Pons (tissue), 1 donor: ENCODE measurements around the gene SNRNP70.

Experiments used
- DNase-seq: peaks from one replicate; pipeline ENCODE4 v3.0.0-alpha.2; 2016; ENCODE audit warnings: low spot score

Gene SNRNP70

DNA sequence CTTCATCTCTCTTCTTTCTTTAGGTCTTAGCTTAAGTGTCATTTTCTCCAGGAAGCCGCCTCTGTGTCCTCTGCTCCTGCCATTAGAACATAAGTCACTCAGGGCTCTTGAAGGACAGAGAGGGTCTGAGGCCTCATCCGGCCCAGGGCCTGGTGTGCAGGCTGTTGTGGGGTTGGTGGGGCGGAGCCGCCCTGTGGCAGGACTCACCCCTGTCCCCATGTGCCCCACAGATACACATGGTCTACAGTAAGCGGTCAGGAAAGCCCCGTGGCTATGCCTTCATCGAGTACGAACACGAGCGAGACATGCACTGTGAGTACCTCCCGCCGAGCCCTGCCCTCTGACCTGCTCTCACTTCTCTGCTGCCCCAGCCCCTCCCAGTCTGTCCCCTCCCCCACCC, 15.9 kb downstream of the SNRNP70 start:
- DNase-seq: no peak

DNA sequence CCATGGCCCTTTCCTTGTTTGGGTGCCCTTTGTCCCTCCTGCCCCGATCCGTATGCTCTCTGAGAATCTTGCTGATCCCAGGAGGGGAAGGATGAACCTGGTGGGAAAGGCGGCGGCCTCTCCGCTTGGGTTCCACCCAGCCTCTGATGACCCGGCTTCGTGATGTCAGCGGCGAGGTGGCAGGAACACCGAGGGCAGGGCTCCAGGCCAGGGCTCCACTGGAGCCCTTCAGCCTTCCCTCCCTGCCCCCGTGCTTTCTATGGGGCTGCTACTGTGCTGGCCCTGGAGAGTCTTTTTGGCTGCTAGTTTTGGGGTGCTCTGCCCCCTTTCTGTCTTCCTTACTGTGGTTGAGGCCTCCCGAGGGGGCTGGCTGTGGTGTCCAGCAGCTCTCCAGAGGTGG, 17.1 kb downstream of the SNRNP70 start:
- DNase-seq: no peak

DNA sequence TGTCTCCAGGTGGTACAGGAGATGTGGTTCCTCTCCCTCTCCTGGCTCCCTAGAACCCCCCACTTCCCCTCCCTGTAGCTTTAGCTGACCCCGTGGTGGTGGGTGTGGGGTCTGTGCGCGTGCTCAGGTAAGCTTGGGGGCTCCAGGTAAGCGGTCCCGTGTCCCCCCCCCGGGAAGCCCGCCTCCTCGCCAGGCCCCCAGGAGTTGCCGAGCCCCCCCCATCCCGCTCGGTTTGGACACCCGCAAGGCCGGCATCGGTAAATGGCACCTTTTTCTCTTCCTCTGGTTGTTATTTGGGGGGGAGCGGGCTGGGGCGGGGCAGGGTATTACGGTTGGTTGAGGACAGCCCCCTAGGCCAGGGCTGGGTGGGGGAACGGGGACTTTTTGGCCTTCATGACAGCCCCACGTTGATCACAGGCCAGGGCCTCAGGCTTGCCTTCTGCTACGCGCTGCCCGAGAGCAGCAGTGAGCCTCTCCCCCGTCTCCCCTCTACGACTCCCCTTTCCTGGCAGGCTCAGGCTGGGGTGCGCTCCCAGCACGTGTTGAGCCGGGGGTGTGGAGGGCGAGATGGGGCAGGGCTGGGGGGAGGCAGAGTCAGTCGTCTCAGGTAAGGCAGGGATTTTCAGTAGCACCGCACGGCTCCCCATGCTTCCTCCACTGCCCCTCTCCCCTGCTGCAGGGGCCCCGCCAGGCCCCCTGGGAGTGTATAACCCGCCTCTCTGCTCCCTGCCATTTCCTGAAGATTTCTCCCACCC, 18.3 kb downstream of the SNRNP70 start:
- DNase-seq: no peak

DNA sequence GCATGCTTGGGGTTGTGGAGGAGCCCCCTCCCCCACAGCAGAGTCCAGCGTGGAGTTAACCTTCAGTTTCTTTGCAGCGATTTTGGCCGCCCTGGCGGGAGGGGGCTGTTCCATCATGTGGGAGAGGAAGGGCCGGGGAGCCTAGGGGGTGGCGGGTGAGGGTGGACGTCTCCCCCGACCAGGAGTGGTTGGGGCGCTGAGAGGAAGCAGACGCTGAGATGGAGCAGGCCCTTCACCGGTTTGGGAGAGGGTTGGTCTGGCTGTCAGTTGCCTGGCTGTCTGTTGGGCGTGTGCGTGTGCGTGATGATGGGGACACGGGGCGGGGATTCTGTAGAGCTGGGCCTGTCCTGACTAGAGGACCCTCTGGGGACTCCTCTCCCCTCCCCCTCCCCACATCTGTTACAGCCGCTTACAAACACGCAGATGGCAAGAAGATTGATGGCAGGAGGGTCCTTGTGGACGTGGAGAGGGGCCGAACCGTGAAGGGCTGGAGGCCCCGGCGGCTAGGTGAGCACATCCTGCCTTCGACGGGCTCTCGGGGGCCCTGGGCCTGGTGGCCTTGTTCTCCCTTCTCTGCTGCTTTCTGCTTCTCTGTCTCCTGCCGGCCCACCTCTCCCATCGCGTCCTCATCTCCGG, 19.1 kb downstream of the SNRNP70 start:
- DNase-seq: no peak

DNA sequence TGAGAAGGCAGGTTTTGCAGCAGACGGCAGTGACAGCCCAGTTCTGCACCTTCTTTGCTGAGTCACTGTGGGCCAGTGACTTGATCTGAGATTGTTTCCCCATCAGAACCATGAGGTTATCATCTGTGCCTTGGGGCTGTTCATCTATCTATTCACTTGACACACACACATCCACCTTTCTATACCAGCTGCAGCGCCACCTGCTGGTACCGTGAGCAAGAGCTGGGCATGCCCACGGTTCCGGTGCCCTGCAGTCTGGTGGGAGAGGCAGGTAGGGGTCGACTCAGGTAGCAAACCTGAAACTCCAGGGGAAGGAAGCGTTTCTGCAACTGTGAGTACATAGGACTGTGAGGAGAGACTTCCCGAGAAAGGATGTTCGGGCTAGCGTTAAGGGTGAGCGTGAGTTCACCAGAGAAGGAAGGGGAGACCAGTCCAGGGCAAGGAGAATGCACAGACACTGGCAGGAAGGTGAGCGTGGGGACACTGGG, 21.4 kb downstream of the SNRNP70 start:
- no peak for DNase-seq

DNA sequence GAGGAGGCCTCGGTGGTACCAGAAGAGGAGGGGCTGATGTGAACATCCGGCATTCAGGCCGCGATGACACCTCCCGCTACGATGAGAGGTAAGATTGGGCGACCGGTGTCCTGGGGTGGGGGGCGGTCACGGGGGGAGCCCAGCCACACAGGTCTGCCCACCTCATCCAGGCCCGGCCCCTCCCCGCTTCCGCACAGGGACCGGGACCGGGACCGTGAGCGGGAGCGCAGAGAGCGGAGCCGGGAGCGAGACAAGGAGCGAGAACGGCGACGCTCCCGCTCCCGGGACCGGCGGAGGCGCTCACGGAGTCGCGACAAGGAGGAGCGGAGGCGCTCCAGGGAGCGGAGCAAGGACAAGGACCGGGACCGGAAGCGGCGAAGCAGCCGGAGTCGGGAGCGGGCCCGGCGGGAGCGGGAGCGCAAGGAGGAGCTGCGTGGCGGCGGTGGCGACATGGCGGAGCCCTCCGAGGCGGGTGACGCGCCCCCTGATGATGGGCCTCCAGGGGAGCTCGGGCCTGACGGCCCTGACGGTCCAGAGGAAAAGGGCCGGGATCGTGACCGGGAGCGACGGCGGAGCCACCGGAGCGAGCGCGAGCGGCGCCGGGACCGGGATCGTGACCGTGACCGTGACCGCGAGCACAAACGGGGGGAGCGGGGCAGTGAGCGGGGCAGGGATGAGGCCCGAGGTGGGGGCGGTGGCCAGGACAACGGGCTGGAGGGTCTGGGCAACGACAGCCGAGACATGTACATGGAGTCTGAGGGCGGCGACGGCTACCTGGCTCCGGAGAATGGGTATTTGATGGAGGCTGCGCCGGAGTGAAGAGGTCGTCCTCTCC, 22.6 kb downstream of the SNRNP70 start:
- no peak for DNase-seq

DNA sequence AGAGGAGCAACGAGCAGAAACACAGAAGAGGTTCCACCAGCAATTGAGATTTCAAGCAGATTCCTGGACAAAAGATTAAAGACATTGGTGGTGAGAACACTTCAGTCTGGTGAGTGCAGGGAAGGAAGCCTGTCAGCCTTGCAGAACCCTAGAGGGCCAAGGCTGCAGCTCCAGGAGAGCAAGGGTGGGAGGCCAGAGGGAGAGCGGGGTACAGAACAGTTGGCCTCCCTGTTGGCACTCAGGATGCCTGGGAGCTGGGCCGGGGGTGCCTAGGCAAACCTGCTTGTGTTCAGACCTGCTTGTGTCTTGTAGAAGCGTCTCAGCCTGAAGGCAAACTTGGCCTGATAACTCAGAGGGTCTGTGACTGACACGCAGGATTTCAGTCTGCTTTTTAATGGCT, 23.8 kb downstream of the SNRNP70 start:
- no peak for DNase-seq

DNA sequence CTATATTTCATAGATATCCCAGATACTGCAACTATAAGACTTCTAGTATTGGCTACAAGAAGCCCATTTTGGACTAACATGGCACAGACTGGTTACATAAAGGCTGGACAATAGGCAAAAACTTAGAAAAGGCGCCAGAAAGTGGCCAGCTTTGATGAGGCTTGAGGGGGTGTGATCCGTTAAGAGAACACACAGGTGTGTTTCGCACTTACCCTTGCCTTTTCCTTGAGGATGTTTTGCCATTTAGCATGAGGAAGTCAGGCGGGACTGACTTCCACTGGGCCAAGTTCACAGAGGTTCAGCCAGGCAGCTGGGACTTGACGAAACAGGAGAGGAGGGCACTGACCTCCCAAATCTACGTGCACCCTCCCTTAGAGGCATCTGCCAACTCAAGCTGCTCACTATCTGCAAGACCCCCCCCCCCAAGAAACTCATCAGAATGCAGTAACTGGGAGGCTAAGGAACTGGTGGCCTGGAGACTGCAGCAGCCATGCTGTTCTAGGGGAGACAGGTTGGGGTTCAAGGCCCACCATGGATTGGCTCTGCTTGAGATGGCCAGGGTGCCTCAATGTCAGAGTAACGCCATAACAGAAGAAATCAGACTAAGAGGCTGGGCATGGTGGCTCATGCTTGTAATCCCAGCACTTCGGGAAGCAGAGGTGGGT, 24.4 kb downstream of the SNRNP70 start:
- no peak for DNase-seq

DNA sequence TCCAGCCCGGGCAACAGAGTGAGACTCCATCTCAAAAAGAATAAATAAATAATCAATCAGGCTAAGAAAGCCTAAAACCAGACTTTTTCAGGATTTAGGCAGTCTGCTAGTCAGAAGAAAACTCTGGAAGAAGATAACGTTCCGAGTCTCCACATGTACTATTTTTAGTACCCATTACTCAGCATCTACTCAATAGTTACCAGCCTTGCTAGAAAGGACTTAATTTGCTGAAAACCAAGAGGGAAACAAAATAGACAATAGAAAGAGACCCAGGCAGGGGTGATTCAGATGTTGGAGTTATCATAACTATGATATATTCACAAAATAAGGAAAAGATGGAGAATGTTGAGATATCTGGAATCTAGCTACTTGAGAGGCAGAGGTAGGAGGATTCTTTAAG, 25.3 kb downstream of the SNRNP70 start:
- no peak for DNase-seq

DNA sequence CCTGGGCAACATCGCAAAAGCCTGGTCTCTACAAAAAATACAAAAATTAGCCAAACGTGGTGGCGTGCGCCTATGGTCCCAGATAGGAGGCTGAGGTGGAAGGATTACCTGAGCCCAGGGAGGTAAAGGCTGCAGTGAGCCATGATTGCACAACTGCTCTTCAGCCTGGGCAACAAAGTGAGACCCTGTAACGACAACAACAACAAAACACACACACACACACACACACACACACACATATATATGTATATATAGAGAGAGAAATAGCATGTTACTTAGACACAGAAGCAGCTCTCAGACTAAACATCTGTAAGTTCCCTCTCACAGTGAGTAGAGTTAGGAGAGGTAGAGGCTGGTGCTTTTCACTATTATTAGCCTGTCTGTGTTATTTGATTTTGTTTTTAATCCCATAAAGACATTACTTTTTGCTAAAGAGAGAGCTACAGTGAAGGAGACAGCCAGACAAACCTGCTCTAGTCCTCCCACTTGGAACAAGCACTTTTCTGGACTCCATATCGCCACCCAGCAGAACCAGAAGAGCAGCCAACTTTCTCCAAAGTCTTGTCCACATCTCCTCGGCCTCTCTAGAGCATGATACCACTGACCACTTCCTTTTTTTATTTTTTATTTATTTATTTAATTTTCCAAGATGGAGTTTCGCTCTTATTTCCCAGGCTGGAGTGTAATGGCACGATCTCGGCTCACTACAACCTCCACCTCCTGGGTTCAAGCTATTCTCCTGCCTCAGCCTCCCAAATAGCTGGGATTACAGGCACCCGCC, 26.2 kb downstream of the SNRNP70 start:
- DNase-seq: no peak

DNA sequence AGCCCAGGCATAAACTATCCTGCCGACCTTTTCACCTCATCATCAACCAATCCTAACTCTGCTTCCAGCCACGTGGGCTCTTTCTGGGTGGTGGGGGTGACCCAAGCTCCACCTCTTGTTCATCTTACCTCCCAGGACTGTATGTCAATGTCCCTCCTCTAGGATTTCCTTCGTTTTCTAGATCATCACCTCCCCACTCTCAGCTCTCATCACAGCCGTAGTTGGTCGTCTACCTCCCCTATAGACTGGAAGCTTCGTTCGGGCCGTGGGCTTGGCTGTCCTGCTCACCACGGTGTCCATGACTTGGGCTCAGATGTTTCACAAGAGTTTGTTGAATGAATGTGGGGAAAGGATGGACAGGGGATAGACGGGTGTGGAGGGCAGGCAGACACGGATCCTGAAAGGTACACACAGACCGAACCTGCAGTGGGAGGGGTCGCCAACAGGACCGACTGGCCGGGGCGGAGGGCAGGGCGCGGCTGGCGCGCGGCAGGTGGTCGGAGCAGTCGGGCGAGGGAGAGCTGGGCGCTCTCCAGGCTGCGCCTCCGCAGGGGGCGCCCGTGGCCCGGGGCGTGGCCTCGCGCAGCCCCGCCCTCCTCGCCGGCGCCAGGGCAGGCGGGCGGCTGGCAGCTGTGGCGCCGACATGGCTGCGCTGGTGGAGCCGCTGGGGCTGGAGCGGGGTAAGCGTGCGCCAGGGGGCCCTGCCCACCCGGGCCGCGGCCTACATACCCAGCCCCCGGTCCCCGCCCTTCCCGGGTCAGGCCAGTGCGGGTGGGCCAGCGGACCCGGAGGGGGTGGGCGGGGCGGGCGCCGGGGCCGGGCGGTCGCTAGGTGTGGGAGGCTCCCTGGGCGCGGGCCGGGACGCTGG, 28.7 kb downstream of the SNRNP70 start, which contains the start of gene LIN7B:
LIN7B (plus strand) TSS at position 609 of the 868 bp plus-strand sequence; CDS start at position 644, 35 bp downstream.
- no peak for DNase-seq

DNA sequence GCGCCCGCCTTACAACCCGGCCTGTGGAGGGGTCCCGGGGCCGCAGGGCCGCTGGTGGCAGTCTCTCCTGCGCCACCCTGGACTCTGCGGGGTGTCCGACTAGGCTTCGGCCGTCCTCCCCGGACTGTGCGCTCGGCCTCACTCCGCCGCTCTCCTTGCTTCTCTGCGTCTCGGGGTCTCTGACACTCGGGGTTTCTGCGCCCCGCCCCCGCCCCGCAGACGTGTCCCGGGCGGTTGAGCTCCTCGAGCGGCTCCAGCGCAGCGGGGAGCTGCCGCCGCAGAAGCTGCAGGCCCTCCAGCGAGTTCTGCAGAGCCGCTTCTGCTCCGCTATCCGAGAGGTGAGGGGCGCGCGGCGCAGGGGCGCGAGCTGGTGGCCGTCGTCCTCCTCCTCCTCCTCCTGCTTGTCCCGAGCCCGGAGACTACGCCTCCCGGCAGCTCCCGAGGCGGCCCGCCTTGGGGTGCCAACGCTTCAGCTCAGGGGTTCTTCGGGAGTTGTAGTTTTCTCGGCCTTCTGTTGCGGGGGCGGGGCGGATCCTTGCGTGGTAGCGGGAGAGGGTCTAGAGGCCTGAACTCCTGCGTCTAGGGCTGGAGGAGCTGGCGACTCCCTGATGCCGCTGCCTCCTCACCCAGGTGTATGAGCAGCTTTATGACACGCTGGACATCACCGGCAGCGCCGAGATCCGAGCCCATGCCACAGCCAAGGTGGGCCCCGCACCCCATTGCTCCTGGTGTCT, 29.5 kb downstream of the SNRNP70 start:
- DNase-seq: peak; percentile 48

DNA sequence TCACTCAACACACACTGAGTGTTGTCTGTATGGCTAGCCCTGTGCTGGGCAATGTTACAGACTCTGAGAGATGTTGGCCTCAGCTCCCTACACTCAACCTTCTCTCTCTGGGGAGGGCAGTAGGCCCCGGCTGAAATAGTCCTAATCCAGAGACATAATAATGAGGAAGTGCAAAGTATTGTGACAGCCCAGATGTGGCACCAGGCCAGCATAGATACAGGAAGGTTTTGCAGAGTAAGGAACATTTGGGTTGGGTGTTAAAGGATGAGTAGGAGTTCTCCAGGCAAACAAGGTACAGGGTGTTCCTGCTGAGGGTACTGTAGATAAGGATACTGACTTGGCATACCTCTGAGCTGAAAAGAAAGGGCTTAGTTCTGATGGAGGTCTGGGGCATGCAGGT, 31.3 kb downstream of the SNRNP70 start:
- DNase-seq: no peak

DNA sequence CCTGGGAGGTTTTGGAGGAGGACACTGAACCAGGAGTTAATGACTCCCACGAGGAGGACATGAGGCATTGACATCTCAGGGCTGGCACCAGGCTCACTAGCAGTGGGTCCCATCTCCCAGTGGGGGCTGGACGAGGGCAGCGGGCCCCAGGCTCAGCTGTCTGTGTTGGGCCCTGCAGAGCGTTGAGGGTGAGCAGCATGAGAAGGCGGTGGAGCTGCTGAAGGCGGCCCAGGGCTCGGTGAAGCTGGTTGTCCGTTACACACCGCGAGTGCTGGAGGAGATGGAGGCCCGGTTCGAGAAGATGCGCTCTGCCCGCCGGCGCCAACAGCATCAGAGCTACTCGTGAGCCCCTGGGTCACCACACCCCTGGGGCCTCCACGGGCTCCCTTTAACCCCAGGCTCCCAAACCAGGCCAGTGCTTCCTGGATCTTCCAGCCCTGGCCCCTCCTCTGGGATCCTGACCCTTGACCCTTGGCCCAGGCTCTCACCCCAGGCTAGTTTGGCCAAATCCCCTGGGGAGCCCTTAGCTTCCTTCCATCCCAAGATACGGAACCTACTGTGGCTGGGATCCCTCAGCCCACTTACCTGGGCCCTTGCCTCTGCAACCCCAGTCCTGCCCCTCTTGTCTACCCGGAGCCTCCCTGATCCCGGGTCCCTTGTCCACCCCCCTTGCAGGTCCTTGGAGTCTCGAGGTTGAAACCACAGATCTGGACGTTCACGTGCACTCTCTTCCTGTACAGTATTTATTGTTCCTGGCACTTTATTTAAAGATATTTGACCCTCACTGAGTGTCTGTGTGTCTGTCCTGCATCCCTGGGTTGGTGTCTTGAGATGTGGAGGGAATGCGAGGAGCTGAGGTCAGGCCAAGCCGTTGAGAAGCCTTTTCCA, 32.7 kb downstream of the SNRNP70 start:
- no peak for DNase-seq

DNA sequence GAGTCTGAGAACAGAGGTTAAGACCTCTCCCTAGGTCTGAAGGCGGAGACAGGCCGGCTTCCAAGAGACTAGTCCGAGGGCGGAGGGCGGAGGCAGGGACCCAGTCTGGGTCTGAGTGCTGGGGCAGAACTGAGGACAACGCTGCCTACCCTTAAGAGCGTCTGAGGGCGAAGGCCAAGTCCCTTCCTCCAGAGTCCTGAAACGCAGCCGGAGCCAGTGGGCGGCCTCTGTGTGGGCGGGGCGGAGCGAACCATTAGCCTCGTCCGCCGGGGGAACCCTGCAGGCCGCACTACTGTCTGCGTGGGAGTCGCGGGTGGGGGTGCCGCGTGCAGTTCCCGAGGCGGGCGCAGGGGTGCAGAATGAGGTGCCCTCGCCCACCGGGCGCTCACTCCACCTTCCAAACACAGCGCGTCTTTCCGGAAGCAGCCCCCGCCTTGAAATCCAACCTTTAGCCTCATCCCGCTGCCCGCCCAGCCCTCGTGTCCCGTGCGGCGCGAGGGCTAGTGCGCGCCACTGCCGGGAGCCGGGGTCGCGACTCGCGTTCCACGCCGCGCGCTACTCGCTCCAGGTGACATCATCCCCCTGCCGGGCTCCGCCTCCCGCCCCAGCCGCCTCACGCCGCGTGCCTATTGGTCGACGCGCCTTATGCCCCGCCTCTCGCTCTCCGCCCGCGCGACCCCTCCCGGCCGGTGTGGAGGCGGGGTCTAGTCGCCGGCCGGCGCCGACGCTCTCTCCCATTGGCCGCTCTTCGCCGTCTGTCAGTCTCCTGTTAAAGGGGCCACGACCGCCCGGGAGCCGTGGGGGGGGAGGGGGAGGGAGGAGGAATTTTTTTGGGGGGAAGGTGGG, 33.5 kb downstream of the SNRNP70 start, which contains the start of gene C19orf73:
C19orf73 (minus strand) TSS at position 579 of the 846 bp plus-strand sequence; CDS start at position 458, 121 bp downstream.
- peak; percentile 94 for DNase-seq

DNA sequence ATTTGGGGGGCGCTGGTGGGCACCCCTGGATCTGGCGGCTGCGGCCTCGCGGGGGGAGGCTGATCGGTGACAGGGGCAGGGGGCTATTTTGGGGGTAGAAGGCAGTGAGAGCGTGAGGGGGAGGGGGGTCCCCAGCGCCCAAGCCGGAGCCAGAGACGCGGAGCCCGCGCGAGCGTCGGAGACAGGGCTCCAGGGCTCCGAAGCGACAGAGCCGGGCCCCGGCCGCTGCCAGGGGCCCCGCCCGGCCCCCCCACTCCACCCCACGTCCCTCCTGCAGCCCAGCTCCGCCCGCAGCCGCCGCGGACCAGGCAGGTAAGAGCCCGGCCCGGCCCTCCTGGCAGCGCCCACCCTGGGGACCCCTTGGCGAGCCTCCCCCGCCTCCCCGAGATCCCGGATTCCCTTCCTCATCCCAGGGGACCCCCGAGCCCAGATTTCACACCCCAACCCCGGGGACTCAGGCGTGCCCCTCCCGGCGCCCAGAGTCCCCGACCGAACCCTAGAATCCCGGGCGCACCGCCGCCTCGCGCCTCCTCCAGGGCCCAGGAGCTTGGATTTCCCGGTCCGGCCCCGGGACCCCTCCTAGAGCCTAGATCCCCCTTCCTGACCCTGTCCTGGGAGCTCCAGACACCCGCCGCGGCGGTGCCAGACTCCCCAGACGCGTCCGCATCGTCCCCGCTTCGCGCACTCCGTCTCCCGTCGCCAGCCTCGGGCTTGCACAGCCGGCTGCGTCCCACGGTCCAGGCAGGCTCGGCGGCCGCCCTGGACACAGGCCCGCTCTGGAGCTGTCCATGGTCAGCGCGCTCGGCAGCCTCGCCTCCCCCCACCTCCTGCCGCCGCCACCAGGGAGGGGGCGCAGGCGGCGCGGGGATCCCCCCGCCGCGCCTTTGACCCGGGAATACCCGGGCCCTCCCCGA, 34.4 kb downstream of the SNRNP70 start, which contains the start of gene PPFIA3:
PPFIA3 (plus strand) TSS at position 134 of the 914 bp plus-strand sequence. CDS start 8,330 bp downstream, outside the sequence.
- no peak for DNase-seq
